ENCODE results near the gene HMGN3. TPM values are rescaled to one million over a fixed set of nuclear protein-coding genes. Genes with fewer than 3 reads are reported as not detected.

HMGN3 gene
- total RNA-seq, 1 experiment from 2014 or later = 113 TPM

DNA sequence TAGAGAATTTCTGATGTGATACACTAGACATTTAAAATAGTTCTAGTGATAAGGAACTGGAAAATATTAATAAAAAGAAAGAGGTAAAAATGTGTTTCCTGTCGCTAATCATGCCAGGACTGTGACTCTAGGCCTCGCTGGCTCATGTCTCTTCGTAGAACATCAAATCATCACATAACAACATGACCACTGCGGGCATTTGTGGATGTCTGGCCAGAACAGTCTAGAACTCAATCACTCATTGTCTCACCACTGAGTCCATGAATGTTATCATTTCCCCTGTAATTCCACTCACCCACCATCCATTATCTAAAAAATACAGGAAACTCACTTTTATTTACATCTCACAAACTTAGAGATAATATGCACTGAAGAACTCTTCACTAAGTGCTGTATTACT is 3.4 kb downstream of the HMGN3 start:
- H3K79me2 ChIP-seq (ENCODE audit: low read length) = peaks cover 82% of the 10 kb centered on the region
- no TSS peak for BruUV-seq (replicated peaks)

DNA sequence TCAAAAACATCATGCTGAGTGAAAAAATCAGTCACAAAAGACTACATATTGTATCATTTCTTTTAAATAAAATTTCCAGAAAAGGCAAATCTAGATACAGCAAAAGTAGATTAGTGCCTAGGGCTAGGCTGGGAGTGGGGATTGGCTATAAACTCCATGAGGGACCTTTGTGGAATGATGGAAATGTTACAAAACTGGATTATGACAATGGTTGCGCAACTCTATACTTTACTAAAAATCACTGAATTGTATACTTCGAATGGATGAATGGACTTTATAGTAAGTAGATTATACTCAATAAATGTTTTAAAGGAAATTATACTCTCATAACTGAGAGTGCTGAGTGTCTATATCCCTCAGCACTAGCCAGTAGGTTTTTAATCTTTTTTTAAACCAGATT is 4.3 kb downstream of the HMGN3 start:
- H3F3A ChIP-seq (ENCODE audit: low read length, unreplicated experiment) = no peaks in the 10 kb centered on the region
- H3K9me2 ChIP-seq (replicated peaks; ENCODE audit: low read length) = no peaks in the 10 kb centered on the region
- POLR2A ChIA-PET (ENCODE audit: unreplicated experiment) = no interaction called here
- peaks cover 23% of the 10 kb centered on the region for H3K4me1 ChIP-seq (ENCODE audit: insufficient read depth, low read length)
- no peak overlapping the region for H3K9ac ChIP-seq (ENCODE audit: low read length)
- H3K36me3 ChIP-seq (ENCODE audit: low read depth, low read length) = no peaks in the 10 kb centered on the region
- H3K9me3 ChIP-seq (ENCODE audit: low read length) = no peaks in the 10 kb centered on the region
- H3K27ac ChIP-seq (ENCODE audit: low read length) = no peak overlapping the region
- no peak overlapping the region for H2AFZ ChIP-seq (ENCODE audit: low read length)
- BruUV-seq (replicated peaks) = no TSS peak
- H3K27me3 ChIP-seq (ENCODE audit: low read length) = no peaks in the 10 kb centered on the region
- DNase-seq = peak; percentile 66
- no peak overlapping the region for H3K4me3 ChIP-seq (ENCODE audit: low read length)
- peaks cover 92% of the 10 kb centered on the region for H3K79me2 ChIP-seq (ENCODE audit: low read length)
- CTCF ChIA-PET = no interaction called here
- TF ChIP-seq, protein P1, sequence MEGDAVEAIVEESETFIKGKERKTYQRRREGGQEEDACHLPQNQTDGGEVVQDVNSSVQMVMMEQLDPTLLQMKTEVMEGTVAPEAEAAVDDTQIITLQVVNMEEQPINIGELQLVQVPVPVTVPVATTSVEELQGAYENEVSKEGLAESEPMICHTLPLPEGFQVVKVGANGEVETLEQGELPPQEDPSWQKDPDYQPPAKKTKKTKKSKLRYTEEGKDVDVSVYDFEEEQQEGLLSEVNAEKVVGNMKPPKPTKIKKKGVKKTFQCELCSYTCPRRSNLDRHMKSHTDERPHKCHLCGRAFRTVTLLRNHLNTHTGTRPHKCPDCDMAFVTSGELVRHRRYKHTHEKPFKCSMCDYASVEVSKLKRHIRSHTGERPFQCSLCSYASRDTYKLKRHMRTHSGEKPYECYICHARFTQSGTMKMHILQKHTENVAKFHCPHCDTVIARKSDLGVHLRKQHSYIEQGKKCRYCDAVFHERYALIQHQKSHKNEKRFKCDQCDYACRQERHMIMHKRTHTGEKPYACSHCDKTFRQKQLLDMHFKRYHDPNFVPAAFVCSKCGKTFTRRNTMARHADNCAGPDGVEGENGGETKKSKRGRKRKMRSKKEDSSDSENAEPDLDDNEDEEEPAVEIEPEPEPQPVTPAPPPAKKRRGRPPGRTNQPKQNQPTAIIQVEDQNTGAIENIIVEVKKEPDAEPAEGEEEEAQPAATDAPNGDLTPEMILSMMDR (conservative IDR thresholded peaks at IDR 0.05; ENCODE audit: low read depth, low read length) = no peak
- TF ChIP-seq EZH2 (IDR thresholded peaks at IDR 0.05; ENCODE audit: low read length, unreplicated experiment) (no peak), EZH2phosphoT487 (IDR thresholded peaks at IDR 0.05; ENCODE audit: borderline replicate concordance, low read length) (no peak)
- ATAC-seq = no peak
- intact Hi-C loops (cut with micrococcal nuclease) = loop anchor here (5.0 kb wide), 1 partner anchor 442 kb away; no protein-coding TSS in a partner anchor
- peak overlapping the region; percentile 49 for H3K4me2 ChIP-seq (ENCODE audit: low read length)
- H4K20me1 ChIP-seq (ENCODE audit: low read length) = no peaks in the 10 kb centered on the region

More for the DNA sequence above, 3.4 kb downstream of the HMGN3 start:
- H3K4me3 ChIP-seq (ENCODE audit: low read length) = 0 out of 2 replicates have a peak overlapping the region, but pooled peaks have one; percentile 19
- peaks cover 23% of the 10 kb centered on the region for H3K4me1 ChIP-seq (ENCODE audit: insufficient read depth, low read length)
- intact Hi-C loops (cut with micrococcal nuclease) = loop anchor here (5.0 kb wide), 1 partner anchor 441 kb away; no protein-coding TSS in a partner anchor
- H3K36me3 ChIP-seq (ENCODE audit: low read depth, low read length) = no peaks in the 10 kb centered on the region
- H3K9me3 ChIP-seq (ENCODE audit: low read length) = no peaks in the 10 kb centered on the region
- H3F3A ChIP-seq (ENCODE audit: low read length, unreplicated experiment) = no peaks in the 10 kb centered on the region
- no peak overlapping the region for H3K9ac ChIP-seq (ENCODE audit: low read length)
- DNase-seq = no peak
- H3K9me2 ChIP-seq (replicated peaks; ENCODE audit: low read length) = no peaks in the 10 kb centered on the region
- ATAC-seq = no peak
- ChIA-PET CTCF (no interaction called here), POLR2A (ENCODE audit: unreplicated experiment) (no interaction called here)
- H3K27ac ChIP-seq (ENCODE audit: low read length) = no peak overlapping the region
- peak overlapping the region; percentile 95; the same call in 1 of the 2 replicates for H3K4me2 ChIP-seq (ENCODE audit: low read length)
- no peak overlapping the region for H2AFZ ChIP-seq (ENCODE audit: low read length)
- no peaks in the 10 kb centered on the region for H3K27me3 ChIP-seq (ENCODE audit: low read length)
- no peaks in the 10 kb centered on the region for H4K20me1 ChIP-seq (ENCODE audit: low read length)
- no peak for TF ChIP-seq EZH2 (IDR thresholded peaks at IDR 0.05; ENCODE audit: low read length, unreplicated experiment)
- TF ChIP-seq, protein P1 (conservative IDR thresholded peaks at IDR 0.05; ENCODE audit: low read depth, low read length) = no peak
- TF ChIP-seq EZH2phosphoT487 (IDR thresholded peaks at IDR 0.05; ENCODE audit: borderline replicate concordance, low read length) = no peak

- no peak overlapping the region for H3K9ac ChIP-seq (ENCODE audit: low read length)
- no peaks in the 10 kb centered on the region for H3K27me3 ChIP-seq (ENCODE audit: low read length)
- CTCF ChIA-PET = no interaction called here
- BruUV-seq (replicated peaks) = no TSS peak
- no peak for ATAC-seq
- H3K9me2 ChIP-seq (replicated peaks; ENCODE audit: low read length) = no peaks in the 10 kb centered on the region
- peaks cover 18% of the 10 kb centered on the region for H3K4me1 ChIP-seq (ENCODE audit: insufficient read depth, low read length)
- H3K36me3 ChIP-seq (ENCODE audit: low read depth, low read length) = no peaks in the 10 kb centered on the region
- TF ChIP-seq, protein P1 (conservative IDR thresholded peaks at IDR 0.05; ENCODE audit: low read depth, low read length) = no peak
- TF ChIP-seq EZH2 (IDR thresholded peaks at IDR 0.05; ENCODE audit: low read length, unreplicated experiment) = no peak
- no peak for TF ChIP-seq EZH2phosphoT487 (IDR thresholded peaks at IDR 0.05; ENCODE audit: borderline replicate concordance, low read length)
- no peaks in the 10 kb centered on the region for H3F3A ChIP-seq (ENCODE audit: low read length, unreplicated experiment)
- H3K79me2 ChIP-seq (ENCODE audit: low read length) = peaks cover 90% of the 10 kb centered on the region
- no peak overlapping the region for H3K4me2 ChIP-seq (ENCODE audit: low read length)
- no peak overlapping the region for H2AFZ ChIP-seq (ENCODE audit: low read length)
- H4K20me1 ChIP-seq (ENCODE audit: low read length) = no peaks in the 10 kb centered on the region
- no peak for DNase-seq
- no peak overlapping the region for H3K27ac ChIP-seq (ENCODE audit: low read length)
- H3K9me3 ChIP-seq (ENCODE audit: low read length) = no peaks in the 10 kb centered on the region
- POLR2A ChIA-PET (ENCODE audit: unreplicated experiment) = no interaction called here
- intact Hi-C loops (cut with micrococcal nuclease) = no loop called here
- no peak overlapping the region for H3K4me3 ChIP-seq (ENCODE audit: low read length)
These were observed 7.0 kb downstream of the HMGN3 start for GRCh38 chr6:79227445-79227844.
